ENCODE results near the gene PROP1.
"Not testable (repeated sequence)": the region's sequence is repeated elsewhere in the genome, so short reads cannot be mapped to it uniquely, and the experiment has no call there.

PROP1 gene

DNA sequence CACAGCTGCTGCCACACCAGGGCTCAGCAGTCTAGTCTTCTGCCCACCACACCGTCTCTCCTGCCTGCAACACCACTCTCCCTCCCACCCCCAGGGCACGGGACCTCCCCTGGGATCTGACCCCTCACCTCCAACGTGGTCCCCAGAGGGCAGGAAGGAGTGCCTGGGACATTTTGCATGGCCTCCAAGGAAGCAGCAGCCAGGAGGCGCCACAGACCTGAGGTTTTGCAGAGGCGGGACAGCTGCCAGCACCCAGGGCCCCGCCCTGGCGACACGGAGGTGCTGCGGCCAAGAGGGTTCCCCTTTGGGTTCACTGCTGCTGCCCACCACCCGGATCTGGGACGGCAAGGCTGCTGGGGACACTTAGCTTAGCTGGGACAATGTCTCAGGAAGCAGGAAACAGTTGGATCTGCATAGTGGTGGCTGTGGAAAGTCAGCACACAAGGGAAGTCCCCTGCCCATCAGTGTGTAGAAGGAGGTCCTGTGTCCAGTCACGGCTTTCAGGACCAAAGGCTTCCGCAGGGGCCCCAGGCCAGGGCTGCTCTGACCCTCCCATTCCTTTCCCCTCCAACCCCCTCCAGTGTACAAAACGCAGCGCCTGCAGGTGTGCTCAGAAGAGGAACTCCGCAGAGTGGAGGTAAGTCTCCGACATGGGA is 13.8 kb downstream of the PROP1 start:
- no peak for DNase-seq

DNA sequence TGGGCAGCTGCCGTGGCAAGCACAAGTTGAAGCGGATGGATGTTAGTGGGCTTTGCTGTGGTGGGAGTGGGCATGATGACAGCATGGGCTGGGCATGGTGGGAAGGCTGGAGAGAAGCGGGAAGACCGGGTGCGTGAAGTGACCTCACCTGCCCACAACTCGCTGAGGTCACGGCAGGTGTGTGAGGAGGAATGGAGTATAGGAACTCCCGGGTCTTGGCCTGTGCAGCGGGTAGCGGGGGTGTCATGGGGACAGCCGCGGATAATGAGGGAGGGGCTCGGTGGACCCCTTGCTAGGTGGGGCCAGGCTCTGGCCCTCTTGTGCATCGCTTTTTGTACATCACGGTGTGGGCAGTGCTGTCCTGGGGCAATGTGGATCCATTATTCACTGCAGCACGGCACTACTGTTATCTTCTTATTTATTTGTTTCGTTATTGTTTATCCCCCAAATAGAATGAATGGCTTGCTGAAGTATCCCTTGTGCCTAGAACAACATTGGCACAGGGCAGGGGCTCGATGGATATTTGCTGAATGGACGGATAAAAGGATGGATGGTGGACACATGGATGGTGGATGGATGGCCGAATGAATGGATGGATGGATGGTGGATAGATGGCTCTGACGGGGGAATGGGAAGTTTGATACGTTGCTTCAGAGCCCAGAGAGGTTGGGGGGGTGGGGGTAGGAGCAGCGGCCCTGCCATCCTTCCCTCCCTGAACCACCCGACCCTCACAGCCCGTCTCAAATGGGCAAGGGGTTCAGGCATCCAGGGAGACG is 14.6 kb downstream of the PROP1 start:
- DNase-seq: no peak

DNA sequence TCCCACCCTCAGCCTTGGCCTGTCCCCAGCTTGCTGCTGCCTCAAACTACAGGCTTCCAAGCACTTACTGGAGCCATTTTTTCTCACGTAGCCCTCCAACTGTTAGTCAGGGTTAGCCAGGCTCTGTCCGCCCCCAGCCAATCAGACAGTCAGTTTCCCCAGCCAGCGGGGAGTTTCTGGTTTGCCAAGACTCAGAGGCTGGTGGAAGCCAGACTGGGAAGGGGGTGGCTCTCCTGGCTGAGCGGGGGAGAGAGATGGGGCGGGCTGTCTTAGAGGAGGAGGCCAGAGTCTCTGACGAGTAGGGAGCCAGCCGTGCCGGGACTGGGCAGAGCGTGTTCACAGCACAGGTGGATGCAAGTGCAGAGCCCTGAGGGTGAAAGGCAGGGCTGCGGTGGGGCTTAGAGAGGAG is 15.3 kb downstream of the PROP1 start:
- no peak for DNase-seq

DNA sequence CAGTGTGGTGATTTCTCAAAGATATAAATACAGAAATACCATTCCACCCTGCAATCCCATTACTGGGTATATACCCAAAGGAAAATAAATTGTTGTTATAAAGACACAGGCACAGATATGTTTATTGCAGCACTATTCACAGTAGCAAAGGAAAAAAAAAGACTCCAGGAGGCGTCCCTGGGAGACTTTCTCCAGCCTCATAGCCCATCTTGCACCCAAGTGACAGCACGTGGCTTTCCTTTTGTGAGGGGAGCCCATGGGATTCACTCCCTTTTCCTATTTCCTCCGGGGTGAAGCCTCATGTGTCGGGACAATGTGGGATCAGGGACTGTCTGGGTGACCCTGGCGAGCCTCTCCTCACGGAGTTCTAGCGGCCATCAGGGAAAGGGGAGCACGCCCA is 18.4 kb downstream of the PROP1 start:
- not testable (repeated sequence) for DNase-seq

DNA sequence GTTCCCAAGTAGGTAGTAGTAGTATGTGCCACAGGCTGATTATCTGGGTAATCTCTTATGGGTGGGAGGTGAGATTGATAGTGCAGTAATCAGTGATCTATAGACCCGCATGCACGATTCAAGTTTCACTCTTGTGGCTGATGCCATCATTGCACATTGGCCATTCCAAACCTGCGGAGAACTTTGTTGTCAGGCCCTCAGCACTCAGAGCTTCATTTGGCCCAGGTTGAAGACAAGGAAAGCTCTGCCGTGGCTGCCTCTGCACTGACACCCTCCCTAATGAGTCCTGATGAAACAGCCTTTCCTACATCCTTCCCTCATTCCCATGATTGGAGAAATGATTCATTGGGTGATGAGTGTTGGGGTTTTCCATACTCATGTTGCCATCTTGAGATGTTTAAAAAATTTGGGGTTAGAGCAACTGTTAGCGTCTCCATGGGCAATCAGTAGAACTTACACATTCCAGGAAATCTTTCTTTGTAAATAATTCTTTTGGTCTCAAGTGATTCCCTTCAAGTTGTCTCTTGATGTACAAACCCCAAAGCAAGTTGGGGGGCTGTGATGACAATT is 22.9 kb downstream of the PROP1 start:
- no peak for DNase-seq

DNA sequence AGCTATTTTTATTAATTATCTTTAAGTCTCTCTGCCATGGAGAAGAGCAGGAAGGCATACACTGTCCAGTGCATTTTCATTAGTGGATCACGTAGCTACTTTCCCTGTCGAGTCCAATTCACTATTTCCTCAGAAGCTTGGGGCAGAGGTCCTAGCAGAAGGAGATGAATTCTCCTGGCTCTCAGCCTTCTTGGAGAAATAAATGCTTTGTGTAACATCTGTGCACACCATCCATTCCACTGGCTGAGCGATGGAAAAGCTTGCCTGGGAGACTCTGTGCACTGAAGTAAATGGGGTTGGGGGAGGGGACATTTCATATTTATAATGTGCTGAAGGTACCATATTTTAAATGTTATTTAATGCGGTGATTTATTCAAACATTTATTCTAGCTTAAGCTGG is 23.4 kb downstream of the PROP1 start:
- no peak for DNase-seq

DNA sequence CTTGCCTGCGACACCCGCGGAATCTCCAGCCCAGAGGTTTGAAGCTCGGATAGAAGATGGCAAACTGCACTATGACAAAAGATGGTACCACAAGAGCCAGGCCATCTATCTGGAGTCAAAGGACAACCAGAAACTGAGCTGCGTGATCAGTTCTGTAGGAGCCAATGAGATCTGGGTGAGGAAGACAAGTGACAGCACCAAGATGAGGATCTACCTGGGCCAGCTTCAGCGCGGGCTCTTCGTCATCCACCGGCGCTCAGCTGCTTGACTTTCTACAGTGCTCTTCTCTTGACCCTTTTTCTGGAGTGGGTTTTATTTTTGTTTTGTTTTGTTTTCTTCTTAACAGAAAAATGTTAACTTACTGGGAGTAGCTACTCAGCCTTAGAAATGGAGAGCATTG is 24.0 kb downstream of the PROP1 start:
- not testable (repeated sequence) for DNase-seq

DNA sequence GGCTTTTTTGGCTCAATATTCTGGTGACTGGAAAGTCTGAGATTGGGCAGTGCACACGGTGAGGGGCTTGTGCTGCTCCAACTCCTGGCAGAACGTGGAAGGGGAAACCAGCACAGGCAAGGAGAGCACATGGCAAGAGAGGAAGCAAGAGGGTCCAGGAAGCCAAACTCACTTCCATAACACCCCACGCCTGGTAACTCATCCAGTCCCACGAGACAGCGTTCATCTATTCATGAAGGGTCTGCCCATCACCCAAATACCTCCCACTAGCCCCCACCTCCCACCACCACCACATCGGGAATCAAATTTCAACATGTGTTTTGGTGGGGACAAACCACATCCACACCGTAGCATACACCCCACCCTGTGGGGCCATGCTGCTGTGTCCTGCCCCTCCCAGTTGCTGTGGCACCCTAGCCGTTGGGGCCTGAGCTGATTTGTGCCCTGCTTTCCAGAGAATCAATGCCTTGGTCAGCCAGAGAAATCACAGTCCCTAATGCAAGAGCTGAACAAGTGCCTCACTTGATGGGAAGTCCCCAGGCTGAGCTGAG is 27.3 kb downstream of the PROP1 start:
- DNase-seq: no peak

DNA sequence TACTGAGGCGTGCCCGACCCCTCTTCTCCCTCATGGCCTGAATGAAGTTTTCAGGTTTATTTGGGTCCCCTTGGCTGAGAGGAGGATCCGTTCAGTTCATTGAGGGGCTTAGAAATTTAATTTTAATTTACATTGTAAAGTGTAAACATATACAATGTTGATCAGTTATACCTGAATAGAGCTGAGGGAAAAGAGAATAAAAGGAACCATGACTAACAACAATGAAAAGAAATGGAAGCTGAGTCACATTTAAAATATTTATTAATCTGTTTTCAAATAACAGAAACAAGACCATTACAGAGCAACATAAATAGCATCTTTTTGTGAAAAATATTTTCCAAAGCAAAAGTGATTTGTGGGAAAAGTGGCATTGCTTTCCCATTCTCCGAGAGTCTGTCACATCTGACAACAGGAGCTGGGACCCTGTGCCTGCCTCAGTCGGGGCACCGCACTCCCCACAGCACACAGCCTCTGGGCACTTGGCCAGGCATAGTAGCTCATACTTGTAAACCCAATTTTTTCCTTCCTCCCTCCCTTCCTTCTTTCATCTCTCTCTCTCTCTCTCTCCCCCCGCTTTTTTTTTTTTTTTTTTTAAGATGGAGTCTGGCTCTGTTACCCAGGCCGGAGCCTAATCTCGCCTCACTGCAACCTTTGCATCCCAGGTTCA is 28.7 kb downstream of the PROP1 start:
- no peak for DNase-seq

DNA sequence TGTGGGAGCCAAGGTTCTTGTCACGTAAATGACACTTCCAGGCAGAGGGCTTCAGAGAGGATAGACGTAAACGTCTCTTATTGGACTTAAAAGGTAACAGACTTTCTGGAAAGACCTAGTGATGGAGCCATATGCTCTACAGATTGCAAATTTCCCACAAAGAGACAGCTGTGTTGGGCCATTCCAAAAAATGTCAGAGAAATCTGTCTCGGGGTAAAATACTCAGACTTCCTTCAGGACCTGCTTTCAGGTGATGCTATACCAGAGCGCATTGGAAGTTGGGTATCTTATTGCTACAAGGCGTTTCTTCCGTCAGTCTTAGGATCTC is 29.2 kb downstream of the PROP1 start:
- DNase-seq: no peak

DNA sequence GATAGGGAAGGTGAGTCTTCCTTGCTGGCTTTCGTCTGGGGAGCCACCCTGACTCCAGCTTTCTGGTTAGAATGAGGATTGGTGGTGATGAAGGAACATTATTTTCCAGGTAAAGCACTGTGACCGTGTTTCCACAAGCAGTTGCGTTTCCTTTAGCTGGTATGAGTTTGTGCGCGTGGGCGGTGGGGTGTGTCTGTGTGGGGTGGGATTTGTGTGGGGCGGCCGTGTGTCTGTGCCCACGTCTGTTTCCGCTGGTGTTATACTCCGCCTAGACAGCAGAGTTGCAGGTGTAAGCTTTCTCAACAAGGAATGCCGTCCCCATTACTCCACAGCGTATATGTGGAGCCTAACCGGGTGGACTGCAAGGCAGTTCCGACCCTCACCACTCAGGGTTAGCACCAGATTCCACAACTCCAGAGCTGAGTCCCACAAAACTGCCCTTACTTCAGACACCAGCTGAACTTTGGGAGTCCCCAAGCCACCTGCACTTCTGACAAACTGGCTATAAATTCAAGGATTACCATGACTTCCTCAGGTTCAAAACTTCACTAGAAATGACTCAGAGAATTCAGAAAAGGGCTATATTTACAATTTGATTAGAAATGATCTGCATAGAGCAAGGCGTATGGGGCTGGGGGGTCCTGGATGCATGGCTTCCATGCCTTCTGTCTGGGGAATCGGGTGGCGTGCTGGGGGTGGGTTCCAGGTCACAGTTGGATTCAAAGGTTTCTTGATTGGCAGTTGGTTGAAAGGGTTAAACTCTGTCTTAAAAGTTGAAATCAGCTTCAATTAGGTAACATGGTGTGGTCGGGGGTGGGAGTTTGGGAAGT is 29.8 kb downstream of the PROP1 start:
- DNase-seq: no peak

DNA sequence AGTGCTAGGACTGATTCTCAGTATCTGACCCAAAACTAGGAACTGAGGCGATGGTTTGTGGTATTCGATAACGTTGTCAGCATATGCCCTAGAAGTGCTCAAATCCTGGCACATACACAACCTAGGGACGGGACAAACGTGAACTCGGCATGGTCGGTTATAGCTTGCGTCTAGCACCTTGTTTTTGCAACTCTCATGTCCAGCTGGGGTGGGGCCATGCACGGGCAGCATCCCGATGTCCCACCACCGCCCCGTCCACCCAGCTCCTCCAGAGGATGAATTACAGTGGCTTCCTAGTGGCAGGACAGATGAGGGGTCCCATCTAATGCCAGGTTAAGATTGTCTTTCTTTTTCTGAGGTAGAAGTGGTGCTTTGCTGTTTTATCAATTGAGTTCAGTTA is 31.6 kb downstream of the PROP1 start:
- no peak for DNase-seq

DNA sequence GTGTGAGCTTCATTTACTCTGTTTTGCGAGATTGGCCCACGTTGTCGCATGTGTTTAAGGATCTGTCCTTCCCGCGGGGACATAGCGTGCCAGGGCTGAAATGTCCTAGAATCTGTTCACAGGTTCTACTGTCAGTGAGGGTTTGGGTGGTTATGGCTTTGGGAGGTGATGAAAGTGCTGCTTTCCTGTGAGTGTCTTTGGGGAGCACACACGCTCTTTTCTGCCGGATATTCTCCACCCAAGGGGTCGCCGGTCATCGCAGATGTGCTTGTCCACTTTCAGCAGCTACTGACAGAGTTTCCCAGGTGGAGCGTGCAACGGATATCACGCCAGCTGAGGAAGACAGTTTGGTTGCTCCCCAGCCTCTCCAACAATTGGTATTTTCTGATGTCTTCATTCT is 32.1 kb downstream of the PROP1 start:
- DNase-seq: no peak

DNA sequence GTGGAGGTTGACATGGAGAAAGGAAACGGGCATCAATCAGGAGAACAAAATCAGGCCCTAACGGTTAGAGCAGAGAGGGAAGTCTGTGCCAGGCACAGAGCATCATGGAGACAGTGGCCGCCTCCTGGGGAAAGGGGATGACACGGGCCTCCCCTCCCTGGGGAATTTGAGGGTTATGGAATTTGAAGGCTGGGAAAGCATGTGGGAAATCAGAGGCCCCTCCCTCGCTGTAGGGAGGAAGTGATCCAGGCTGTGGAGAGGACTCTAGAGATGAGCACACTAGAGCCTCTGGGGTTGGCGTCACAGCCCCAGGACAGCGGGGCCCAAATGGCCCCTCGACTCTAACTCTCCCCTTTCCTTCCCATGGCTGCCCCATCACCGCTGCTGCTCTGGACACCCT is 36.7 kb downstream of the PROP1 start:
- no peak for DNase-seq

DNA sequence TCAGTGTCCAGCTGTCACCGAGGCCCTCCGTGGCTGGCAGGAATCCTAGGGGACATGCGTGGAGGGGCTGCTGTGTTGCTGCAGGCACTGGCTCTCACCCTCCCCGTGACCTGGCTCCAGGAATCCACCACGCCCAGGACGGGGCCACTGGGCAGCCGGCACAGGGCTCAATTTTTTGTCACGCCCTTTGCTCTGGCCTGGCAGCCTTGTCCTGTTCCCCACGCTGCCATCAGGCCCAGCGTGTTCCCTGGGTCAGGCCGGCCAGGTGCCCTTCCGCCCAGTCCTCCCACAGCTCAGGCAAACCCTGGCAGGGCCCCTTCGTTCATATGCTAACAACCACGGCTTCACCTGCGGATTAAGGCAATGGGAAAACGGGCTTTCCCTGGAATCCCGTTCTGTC is 37.3 kb downstream of the PROP1 start:
- DNase-seq: no peak

DNA sequence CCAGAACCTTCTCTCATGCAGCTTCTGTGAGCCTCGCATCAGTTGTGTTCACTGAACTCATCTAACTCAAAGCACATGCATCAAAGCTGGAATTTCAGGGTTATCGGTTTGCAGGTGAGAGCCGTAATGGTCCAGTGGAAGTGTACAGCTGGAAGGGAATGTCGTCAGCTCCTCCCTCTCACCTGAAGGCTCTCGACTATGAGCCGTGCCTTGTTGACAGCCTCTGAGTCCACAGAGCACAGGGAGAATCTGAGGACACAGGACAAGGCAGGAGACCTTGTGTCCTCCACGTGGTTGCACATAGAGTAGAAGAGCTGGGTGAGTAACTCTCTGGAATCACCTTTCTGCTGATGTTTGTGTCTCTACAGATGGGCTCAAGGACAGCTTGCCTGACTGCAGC is 38.8 kb downstream of the PROP1 start:
- no peak for DNase-seq

DNA sequence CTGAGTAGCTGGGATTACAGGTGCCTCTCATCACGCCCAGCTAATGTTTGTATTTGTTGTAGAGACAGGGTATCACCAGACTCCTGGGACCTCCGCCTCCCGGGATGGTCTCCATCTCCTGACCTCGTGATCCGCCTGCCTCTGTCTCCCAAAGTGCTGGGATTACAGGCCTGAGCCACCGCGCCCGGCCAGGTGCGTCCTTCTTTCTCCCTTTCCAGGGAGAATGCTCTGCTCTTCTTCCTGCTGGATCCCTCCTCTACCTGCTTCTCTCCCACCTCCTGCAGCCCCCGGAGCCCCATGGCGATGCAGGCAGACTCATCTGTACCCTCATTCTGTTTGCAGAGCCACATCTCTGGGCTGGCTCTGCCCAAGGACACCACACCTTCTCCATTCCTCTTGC is 42.9 kb downstream of the PROP1 start:
- DNase-seq: not testable (repeated sequence)

DNA sequence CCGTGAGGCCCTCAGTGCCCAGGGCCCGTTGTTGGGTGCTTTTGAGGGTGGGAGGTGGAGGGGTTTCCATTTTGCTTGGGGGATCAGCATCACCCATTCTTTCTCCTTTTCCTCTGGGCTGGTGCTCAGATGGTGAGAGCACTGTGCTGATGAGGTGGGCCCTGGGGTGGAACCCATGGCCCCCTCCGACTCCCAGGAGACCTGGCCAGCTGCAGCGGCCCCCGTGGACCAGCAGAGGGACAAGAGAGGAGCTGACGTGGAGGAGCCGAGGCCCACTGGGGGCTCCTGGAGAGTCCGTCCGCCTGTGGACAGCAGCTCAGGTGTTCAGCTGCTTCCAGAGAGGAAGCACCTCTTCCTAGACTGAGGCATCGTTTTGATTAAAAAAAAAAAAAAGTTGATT is 46.4 kb downstream of the PROP1 start:
- DNase-seq: not testable (repeated sequence)

DNA sequence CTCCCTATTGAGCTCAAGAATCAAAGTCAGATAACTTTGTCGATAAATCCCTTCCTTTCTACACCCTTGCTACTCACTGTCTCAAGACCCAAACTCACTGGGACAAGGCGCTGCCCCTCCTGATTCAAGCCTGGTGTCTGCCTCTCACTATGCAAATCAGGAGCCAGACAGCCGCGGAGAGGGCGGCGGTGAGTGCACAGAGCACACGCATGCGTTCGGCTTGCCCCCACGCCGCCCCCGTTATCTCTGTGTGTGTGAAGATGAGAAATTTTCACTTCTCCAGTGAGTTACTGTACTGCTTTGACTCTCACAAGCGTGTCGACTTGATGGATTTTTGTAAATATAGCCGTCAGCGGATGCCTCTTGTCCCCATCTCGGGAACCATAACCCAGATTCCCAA is 47.0 kb downstream of the PROP1 start:
- DNase-seq: not testable (repeated sequence)

DNA sequence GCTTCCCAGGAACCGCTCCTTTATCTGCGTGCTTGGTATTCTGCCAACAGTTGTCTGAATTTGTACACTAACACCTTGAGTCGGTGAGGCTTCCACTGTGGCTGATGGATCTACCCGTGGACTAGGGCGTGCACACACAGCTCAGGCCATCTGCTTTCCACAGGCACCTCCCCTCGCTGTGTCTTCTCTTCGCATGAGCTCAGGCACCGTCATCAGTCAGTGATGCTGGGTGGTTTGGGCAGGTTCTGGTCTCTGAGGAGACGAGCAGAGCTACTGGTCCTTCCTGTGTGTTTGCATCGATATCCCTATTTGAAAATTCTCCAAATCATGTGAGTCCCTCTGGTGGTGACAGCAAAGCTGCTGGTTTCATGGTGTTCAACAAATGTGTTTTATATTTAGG is 48.1 kb downstream of the PROP1 start:
- DNase-seq: not testable (repeated sequence)

DNA sequence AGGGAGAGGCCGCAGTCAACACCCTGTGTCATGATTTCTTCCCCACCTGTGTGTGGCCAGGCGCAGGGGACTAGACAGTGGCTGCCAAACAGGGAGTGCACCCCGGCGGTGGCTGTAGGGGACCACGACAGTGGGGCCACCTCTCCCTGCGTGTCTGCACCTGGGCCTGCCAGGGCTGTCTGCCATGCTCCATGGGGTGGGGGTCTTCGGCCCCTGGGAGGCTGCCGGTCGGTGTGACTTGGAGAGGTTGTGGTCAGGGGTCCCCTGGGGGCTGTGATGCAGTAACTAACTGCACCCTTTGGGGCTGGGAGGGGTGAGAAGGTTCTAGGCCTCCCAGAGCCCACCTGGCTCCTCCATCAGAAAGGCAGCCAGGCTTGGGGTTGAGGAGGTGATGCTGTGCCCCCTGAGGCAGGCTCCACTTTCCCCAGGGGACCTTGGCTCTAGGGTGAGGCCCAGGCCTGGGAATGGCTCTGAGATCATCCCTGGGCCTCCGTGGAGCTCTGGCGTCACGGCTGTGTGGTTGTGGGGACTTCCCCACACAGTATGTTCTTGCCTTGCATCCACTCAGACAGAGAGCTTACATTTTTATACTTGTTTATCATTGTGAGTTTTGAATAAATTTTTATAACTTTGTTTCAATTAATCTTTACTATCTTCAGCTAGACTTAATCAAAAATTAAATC is 50.3 kb downstream of the PROP1 start:
- not testable (repeated sequence) for DNase-seq

DNA sequence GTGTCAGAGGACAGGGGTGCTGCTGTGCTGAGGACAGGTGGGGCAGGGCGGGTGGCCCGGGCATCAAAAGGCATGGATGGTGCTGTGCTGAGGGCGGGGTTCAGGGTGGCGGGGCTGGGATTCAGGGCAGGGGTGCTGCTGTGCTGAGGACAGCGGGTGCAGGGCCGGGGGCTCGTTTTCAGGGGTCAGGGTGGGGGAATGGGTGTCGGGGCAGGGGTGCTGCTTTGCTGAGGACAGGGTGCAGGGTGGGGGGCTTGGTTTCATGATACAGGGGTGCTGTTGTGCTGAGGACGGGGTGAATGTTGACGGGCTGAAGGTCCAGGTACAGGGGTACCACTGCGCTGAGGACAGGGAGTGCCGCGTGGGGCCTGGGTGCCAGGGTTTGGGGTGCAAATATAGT is 50.9 kb downstream of the PROP1 start:
- DNase-seq: not testable (repeated sequence)
